Left ventricle myocardium inferior (tissue), 1 donor: ENCODE measurements around the gene SLC26A4. TPM values are rescaled to one million over a fixed set of nuclear protein-coding genes. Genes with fewer than 3 reads are reported as not detected.

Experiments used
- DNase-seq: peaks from one replicate; pipeline ENCODE4 v3.0.0-alpha.2; 2020
- H3K27ac ChIP-seq: fragments of 200-600 bp; replicated peaks from 2 replicates; pipeline ENCODE4 v1.8.0; 2021
- H3K27me3 ChIP-seq: fragments of 200-600 bp; 2 replicates; pipeline ENCODE4 v1.8.0; 2021; ENCODE audit warnings: low read depth
- H3K36me3 ChIP-seq: fragments of 200-600 bp; 2 replicates; pipeline ENCODE4 v1.8.0; 2021
- H3K4me1 ChIP-seq: fragments of 200-600 bp; 2 replicates; pipeline ENCODE4 v1.8.0; 2021
- H3K4me3 ChIP-seq: fragments of 200-600 bp; 2 replicates; pipeline ENCODE4 v1.8.0; 2021; ENCODE audit warnings: mild to moderate bottlenecking, moderate library complexity
- H3K9me3 ChIP-seq: fragments of 200-600 bp; replicated peaks from 2 replicates; pipeline ENCODE4 v1.8.0; 2021
- CTCF ChIP-seq: fragments of 200-600 bp; IDR thresholded peaks from 2 replicates; pipeline ENCODE4 v1.8.0; 2021; ENCODE audit warnings: antibody characterized with exemption, mild to moderate bottlenecking, borderline replicate concordance
- intact Hi-C: fragments of 100-400 bp; cut with micrococcal nuclease; formaldehyde crosslinking; loops from one replicate; pipeline ENCODE4 v1.11.0; 2022
- total RNA-seq: library from RNA; stranded (reverse); fragmentation: NEBNext Ultra II Directional; extraction: Animal tissue kit (Norgen Biotek cat#: 25700); gene quantifications from one replicate; pipeline ENCODE4 v1.2.1, GENCODE V29; 2021
- donor health status: DM: no; HTN: yes; CAD: no; lungs with severe emphysema.

The SLC26A4 gene
- total RNA-seq, 1 donor from 2014 or later: 0.41 TPM

GRCh38 chr7:107693396-107693795, 32.8 kb downstream of the SLC26A4 start:
- H3K27me3 ChIP-seq: no peaks in the 10 kb centered on the region
- no peaks in the 10 kb centered on the region for H3K36me3 ChIP-seq
- no peak for TF ChIP-seq CTCF
- H3K9me3 ChIP-seq: no peaks in the 10 kb centered on the region
- DNase-seq: no peak
- intact Hi-C loops: no loop called here
- no peak overlapping the region for H3K4me3 ChIP-seq
- peak overlapping the region; percentile 46 for H3K27ac ChIP-seq
- H3K4me1 ChIP-seq: peaks cover 48% of the 10 kb centered on the region

GRCh38 chr7:107694386-107694785, 33.8 kb downstream of the SLC26A4 start:
- H3K27me3 ChIP-seq: no peaks in the 10 kb centered on the region
- no peak for DNase-seq
- H3K27ac ChIP-seq: peak overlapping the region; percentile 46
- TF ChIP-seq CTCF: no peak
- H3K4me1 ChIP-seq: peaks cover 48% of the 10 kb centered on the region
- intact Hi-C loops: no loop called here
- no peak overlapping the region for H3K4me3 ChIP-seq
- no peaks in the 10 kb centered on the region for H3K36me3 ChIP-seq
- no peaks in the 10 kb centered on the region for H3K9me3 ChIP-seq

GRCh38 chr7:107696330-107696946, 35.8 kb downstream of the SLC26A4 start:
- Histone ChIP-seq H3K4me1 (peaks cover 42% of the 10 kb centered on the region), H3K36me3 (no peaks in the 10 kb centered on the region), H3K4me3 (no peak overlapping the region), H3K27me3 (no peaks in the 10 kb centered on the region), H3K27ac (peak overlapping the region; percentile 3), H3K9me3 (no peaks in the 10 kb centered on the region)
- no peak for TF ChIP-seq CTCF
- intact Hi-C loops: no loop called here
- DNase-seq: no peak

GRCh38 chr7:107697321-107698049, 36.9 kb downstream of the SLC26A4 start:
- intact Hi-C loops: no loop called here

GRCh38 chr7:107700570-107700969, 39.9 kb downstream of the SLC26A4 start:
- intact Hi-C loops: no loop called here
- H3K9me3 ChIP-seq: no peaks in the 10 kb centered on the region
- no peak for TF ChIP-seq CTCF
- no peak overlapping the region for H3K4me3 ChIP-seq
- no peak for DNase-seq
- H3K36me3 ChIP-seq: no peaks in the 10 kb centered on the region
- H3K27ac ChIP-seq: no peak overlapping the region
- H3K4me1 ChIP-seq: peaks cover 14% of the 10 kb centered on the region
- H3K27me3 ChIP-seq: no peaks in the 10 kb centered on the region

More at GRCh38 chr7:107697321-107698049, 36.9 kb downstream of the SLC26A4 start:
- H3K9me3 ChIP-seq: no peaks in the 10 kb centered on the region
- no peak overlapping the region for H3K4me3 ChIP-seq
- no peak for DNase-seq
- no peaks in the 10 kb centered on the region for H3K36me3 ChIP-seq
- TF ChIP-seq CTCF: no peak
- H3K27me3 ChIP-seq: no peaks in the 10 kb centered on the region
- peak overlapping the region; percentile 36 for H3K27ac ChIP-seq
- H3K4me1 ChIP-seq: peaks cover 33% of the 10 kb centered on the region
